Thyroid gland (tissue), 4 donors: ENCODE measurements around the gene GAL3ST1. TPM values are rescaled to one million over a fixed set of nuclear protein-coding genes. Genes with fewer than 3 reads are reported as not detected.
"Not testable (repeated sequence)": the region's sequence is repeated elsewhere in the genome, so short reads cannot be mapped to it uniquely, and the experiment has no call there.

Source experiments
- DNase-seq, 2 donors: peaks; one replicate each; pipeline ENCODE4 v3.0.0-alpha.2; 2019
- H3K27ac ChIP-seq, 3 donors: fragments of 200-600 bp; sonication (generic); 1 replicate in 2 of 3; 2 replicates in 1 of 3; pipeline ENCODE4 v1.5.1; 2016 to 2019; ENCODE audit warnings: mild to moderate bottlenecking in 1 of 3, moderate library complexity in 1 of 3
- H3K27me3 ChIP-seq: fragments of 200-600 bp; sonication (generic); one replicate; pipeline ENCODE4 v1.5.1; 2019
- H3K36me3 ChIP-seq, 2 donors: fragments of 200-600 bp; sonication (generic); one replicate each; pipeline ENCODE4 v1.5.1; 2016 to 2019
- H3K4me1 ChIP-seq, 2 donors: fragments of 200-600 bp; sonication (generic); one replicate each; pipeline ENCODE4 v1.5.1; 2017 to 2019
- H3K4me3 ChIP-seq, 3 donors: fragments of 200-600 bp; sonication (generic); replicated peaks in 1 of 3; 1 replicate in 2 of 3; 2 replicates in 1 of 3; pipeline ENCODE4 v1.5.1; 2016; ENCODE audit warnings: mild to moderate bottlenecking in 1 of 3
- H3K9me3 ChIP-seq: fragments of 200-600 bp; sonication (generic); one replicate; pipeline ENCODE4 v1.5.1; 2017
- CTCF ChIP-seq, 6 experiments: fragments of 200-600 bp in 3 of 6; fragments of 450-650 bp in 3 of 6; sonication (generic) in 3 of 6; IDR thresholded peaks; one replicate each; pipeline ENCODE4 v1.5.1; 2016 to 2019; ENCODE audit warnings: antibody characterized with exemption in 6 of 6, mild to moderate bottlenecking in 2 of 6, inconsistent platforms in 1 of 6, moderate library complexity in 1 of 6
- POLR2A ChIP-seq, 2 donors: fragments of 450-650 bp; IDR thresholded peaks; one replicate each; pipeline ENCODE4 v1.6.1; 2017; ENCODE audit warnings: antibody characterized with exemption in 2 of 2, mild to moderate bottlenecking in 2 of 2, moderate library complexity in 1 of 2
- WGBS, 2 donors: methylation state at CpG; one replicate each; pipeline ENCODE4 v1.1.5; 2017; 5-methylcytosine and 5-hydroxymethylcytosine counted together
- intact Hi-C: fragments of 100-400 bp; cut with DNase I; formaldehyde crosslinking; loops from one replicate; pipeline ENCODE4 v1.15.1; 2023
- total RNA-seq, 4 donors: library from RNA; depleted of rRNA; stranded (reverse); fragments of >200 nt; gene quantifications; one replicate each; pipeline ENCODE4 v1.2.3, GENCODE V29; 2016

Gene GAL3ST1
- total RNA-seq, 4 donors from 2014 or later: 0.50 to 1.4 (median 0.67) TPM; not detected in 1

- intact Hi-C loops: no loop called here
- H3K36me3 ChIP-seq: no peaks in the 10 kb centered on the region
- H3K4me1 ChIP-seq: no peaks in the 10 kb centered on the region
- TF ChIP-seq POLR2A (IDR thresholded peaks at IDR 0.05): no peak
- no peak for TF ChIP-seq CTCF (IDR thresholded peaks at IDR 0.05)
- no peaks in the 10 kb centered on the region for H3K9me3 ChIP-seq
- 69 to 75% methylated on average over 5 to 10 of the region's 10 CpGs for WGBS, 2 donors
- H3K4me3 ChIP-seq: no peak overlapping the region
- no peaks in the 10 kb centered on the region for H3K27me3 ChIP-seq
- no peak overlapping the region for H3K27ac ChIP-seq
- DNase-seq: no peak
Observed at GRCh38 chr22:30561402-30562189, 12.9 kb downstream of the GAL3ST1 start.

- H3K27me3 ChIP-seq: not testable (repeated sequence)
Observed at GRCh38 chr22:30560643-30561202, 13.7 kb downstream of the GAL3ST1 start.

GRCh38 chr22:30559889-30560288 lies 14.6 kb downstream of the GAL3ST1 start:
- DNase-seq: no peak

More at GRCh38 chr22:30560643-30561202, 13.7 kb downstream of the GAL3ST1 start:
- H3K4me1 ChIP-seq, H3K36me3 ChIP-seq, DNase-seq, H3K27ac ChIP-seq, H3K4me3 ChIP-seq, intact Hi-C loops, H3K9me3 ChIP-seq: not testable (repeated sequence)
- 77 to 82% methylated on average over 11 of the region's 11 CpGs for WGBS, 2 donors

GRCh38 chr22:30557243-30557642 lies 17.2 kb downstream of the GAL3ST1 start:
- H3K4me3 ChIP-seq: no peak overlapping the region
- H3K4me1 ChIP-seq: no peaks in the 10 kb centered on the region
- no peak overlapping the region for H3K27ac ChIP-seq
- TF ChIP-seq CTCF (IDR thresholded peaks at IDR 0.05) (no peak), POLR2A (IDR thresholded peaks at IDR 0.05) (no peak)
- no peaks in the 10 kb centered on the region for H3K27me3 ChIP-seq
- H3K36me3 ChIP-seq: no peaks in the 10 kb centered on the region
- no peak for DNase-seq
- H3K9me3 ChIP-seq: no peaks in the 10 kb centered on the region
- intact Hi-C loops: no loop called here
- 82% methylated on average over 8 of the region's 8 CpGs for WGBS, 2 donors

More at GRCh38 chr22:30559889-30560288, 14.6 kb downstream of the GAL3ST1 start:
- no peaks in the 10 kb centered on the region for H3K4me1 ChIP-seq
- H3K4me3 ChIP-seq: no peak overlapping the region
- no peaks in the 10 kb centered on the region for H3K27me3 ChIP-seq
- H3K36me3 ChIP-seq: no peaks in the 10 kb centered on the region
- no peak for TF ChIP-seq CTCF (IDR thresholded peaks at IDR 0.05)
- no peak for TF ChIP-seq POLR2A (IDR thresholded peaks at IDR 0.05)
- WGBS, 2 donors: 81 to 83% methylated on average over 6 of the region's 6 CpGs
- no peaks in the 10 kb centered on the region for H3K9me3 ChIP-seq
- intact Hi-C loops: no loop called here
- H3K27ac ChIP-seq: no peak overlapping the region

GRCh38 chr22:30556388-30556787 lies 18.1 kb downstream of the GAL3ST1 start:
- DNase-seq: no peak
- Histone ChIP-seq H3K27ac (no peak overlapping the region), H3K4me1 (no peaks in the 10 kb centered on the region), H3K9me3 (no peaks in the 10 kb centered on the region), H3K36me3 (no peaks in the 10 kb centered on the region), H3K27me3 (no peaks in the 10 kb centered on the region), H3K4me3 (no peak overlapping the region)
- intact Hi-C loops: no loop called here
- 57 to 61% methylated on average over 6 of the region's 6 CpGs for WGBS, 2 donors
- TF ChIP-seq POLR2A (IDR thresholded peaks at IDR 0.05) (no peak), CTCF (IDR thresholded peaks at IDR 0.05) (no peak)
